ENCODE data around the gene SIRPG. TPM values are rescaled to one million over a fixed set of nuclear protein-coding genes. Genes with fewer than 3 reads are reported as not detected.

SIRPG gene
- total RNA-seq, 1 donor from 2014 or later: 0.97 TPM

GRCh38 chr20:1697592-1697991 lies 40.0 kb upstream of the SIRPG start:
- no peaks in the 10 kb centered on the region for H3K36me3 ChIP-seq
- no peak for DNase-seq
- H3K4me1 ChIP-seq: no peaks in the 10 kb centered on the region
- H3K9me3 ChIP-seq: no peaks in the 10 kb centered on the region
- no peak for ATAC-seq
- H3K27me3 ChIP-seq (ENCODE audit: low read depth): peaks cover 4% of the 10 kb centered on the region
- H3K27ac ChIP-seq: no peak overlapping the region
- TF ChIP-seq CTCF (IDR thresholded peaks at IDR 0.05): no peak
- intact Hi-C loops (cut with DNase I): no loop called here
- no peak overlapping the region for H3K4me3 ChIP-seq

- DNase-seq (no peak), ATAC-seq (no peak)
- Histone ChIP-seq H3K27me3 (ENCODE audit: low read depth) (peaks cover 4% of the 10 kb centered on the region), H3K36me3 (no peaks in the 10 kb centered on the region), H3K4me1 (no peaks in the 10 kb centered on the region), H3K4me3 (no peak overlapping the region), H3K27ac (no peak overlapping the region), H3K9me3 (no peaks in the 10 kb centered on the region)
- intact Hi-C loops (cut with DNase I): no loop called here
- no peak for TF ChIP-seq CTCF (IDR thresholded peaks at IDR 0.05)
Observed at GRCh38 chr20:1696521-1697209, 39.1 kb upstream of the SIRPG start.

GRCh38 chr20:1694672-1695071 lies 37.1 kb upstream of the SIRPG start:
- Histone ChIP-seq H3K36me3 (no peaks in the 10 kb centered on the region), H3K4me3 (no peak overlapping the region), H3K27ac (no peak overlapping the region), H3K4me1 (no peaks in the 10 kb centered on the region), H3K9me3 (no peaks in the 10 kb centered on the region), H3K27me3 (ENCODE audit: low read depth) (peaks cover 12% of the 10 kb centered on the region)
- ATAC-seq (peak in 1 of 2 donors; percentile 21), DNase-seq (no peak)
- no peak for TF ChIP-seq CTCF (IDR thresholded peaks at IDR 0.05)
- intact Hi-C loops (cut with DNase I): no loop called here

- no peak overlapping the region for H3K27ac ChIP-seq
- ATAC-seq (no peak), DNase-seq (no peak)
- intact Hi-C loops (cut with DNase I): no loop called here
- no peak overlapping the region for H3K4me3 ChIP-seq
- H3K36me3 ChIP-seq: no peaks in the 10 kb centered on the region
- H3K9me3 ChIP-seq: no peaks in the 10 kb centered on the region
- no peaks in the 10 kb centered on the region for H3K4me1 ChIP-seq
- peaks cover 12% of the 10 kb centered on the region for H3K27me3 ChIP-seq (ENCODE audit: low read depth)
- TF ChIP-seq CTCF (IDR thresholded peaks at IDR 0.05): no peak
Observed at GRCh38 chr20:1693427-1693826, 35.8 kb upstream of the SIRPG start.

GRCh38 chr20:1689721-1690120 lies 32.1 kb upstream of the SIRPG start:
- TF ChIP-seq CTCF (IDR thresholded peaks at IDR 0.05): no peak
- no peak for ATAC-seq

More at GRCh38 chr20:1689721-1690120, 32.1 kb upstream of the SIRPG start:
- Histone ChIP-seq H3K36me3 (no peaks in the 10 kb centered on the region), H3K4me3 (no peak overlapping the region), H3K27me3 (ENCODE audit: low read depth) (peaks cover 12% of the 10 kb centered on the region), H3K9me3 (no peaks in the 10 kb centered on the region), H3K4me1 (no peaks in the 10 kb centered on the region), H3K27ac (no peak overlapping the region)
- intact Hi-C loops (cut with DNase I): no loop called here
- DNase-seq: no peak
